Spleen (tissue), 11 donors: ENCODE results near the gene SLC29A3. TPM values are rescaled to one million over a fixed set of nuclear protein-coding genes. Genes with fewer than 3 reads are reported as not detected.

Source experiments
- DNase-seq: peaks from one replicate; pipeline ENCODE4 v3.0.0-alpha.2; 2020
- H3K27ac ChIP-seq, 8 donors: fragments of 200-600 bp; sonication (generic) in 7 of 8; 1 replicate in 4 of 8; 2 replicates in 4 of 8; pipeline versions ENCODE4 v1.5.0 to v1.8.0; 2016 to 2021; ENCODE audit warnings: inconsistent platforms in 4 of 8, mild to moderate bottlenecking in 4 of 8, moderate library complexity in 1 of 8
- H3K27me3 ChIP-seq, 7 donors: fragments of 200-600 bp; sonication (generic) in 6 of 7; replicated peaks in 1 of 7; 1 replicate in 4 of 7; 2 replicates in 3 of 7; pipeline versions ENCODE4 v1.5.0 to v1.8.0; 2016 to 2021; ENCODE audit warnings: inconsistent platforms in 3 of 7, mild to moderate bottlenecking in 1 of 7
- H3K36me3 ChIP-seq, 6 donors: fragments of 200-600 bp; sonication (generic) in 5 of 6; 1 replicate in 4 of 6; 2 replicates in 2 of 6; pipeline versions ENCODE4 v1.5.0 to v1.8.0; 2016 to 2021; ENCODE audit warnings: inconsistent platforms in 2 of 6
- H3K4me1 ChIP-seq, 6 donors: fragments of 200-600 bp; sonication (generic) in 5 of 6; 1 replicate in 3 of 6; 2 replicates in 3 of 6; pipeline versions ENCODE4 v1.5.0 to v1.8.0; 2016 to 2021; ENCODE audit warnings: inconsistent platforms in 3 of 6
- H3K4me3 ChIP-seq, 8 donors: fragments of 200-600 bp; sonication (generic) in 7 of 8; 1 replicate in 4 of 8; 2 replicates in 4 of 8; pipeline versions ENCODE4 v1.5.0 to v1.8.0; 2016 to 2021; ENCODE audit warnings: inconsistent platforms in 4 of 8, mild to moderate bottlenecking in 4 of 8, moderate library complexity in 2 of 8
- H3K9me3 ChIP-seq, 8 donors: fragments of 200-600 bp; sonication (generic) in 7 of 8; 1 replicate in 4 of 8; 2 replicates in 4 of 8; pipeline versions ENCODE4 v1.5.0 to v1.8.0; 2016 to 2021; ENCODE audit warnings: inconsistent platforms in 4 of 8
- CTCF ChIP-seq, 11 experiments: fragments of 200-600 bp in 7 of 11; fragments of 450-650 bp in 4 of 11; sonication (generic) in 4 of 11; IDR thresholded peaks in 8 of 11; conservative IDR thresholded peaks in 3 of 11; 1 replicate in 7 of 11; 2 replicates in 4 of 11; pipeline versions ENCODE4 v1.4.0 to v1.8.0; 2016 to 2021; ENCODE audit warnings: antibody characterized with exemption in 11 of 11, inconsistent platforms in 4 of 11, mild to moderate bottlenecking in 1 of 11
- POLR2A ChIP-seq, 3 donors: fragments of 450-650 bp; IDR thresholded peaks; one replicate each; pipeline ENCODE4 v1.5.1; 2017; ENCODE audit warnings: antibody characterized with exemption in 3 of 3, mild to moderate bottlenecking in 1 of 3
- POLR2AphosphoS5 ChIP-seq, 3 donors: sonication (generic); formaldehyde crosslinking; IDR thresholded peaks; one replicate each; pipeline ENCODE4 v1.5.1; 2017; ENCODE audit warnings: antibody characterized with exemption in 3 of 3
- WGBS, 5 donors: extraction: QIAGEN DNeasy Blood & Tissue Kit in 3 of 5; methylation state at CpG; one replicate each; pipeline versions ENCODE4 v1.1.5 to v1.1.7; 2013 to 2018; 5-methylcytosine and 5-hydroxymethylcytosine counted together
- intact Hi-C: fragments of 100-400 bp; cut with DNase I; formaldehyde crosslinking; loops from one replicate; pipeline ENCODE4 v1.15.0; 2023; ENCODE audit warnings: low total_unique reads
- polyA plus RNA-seq, 3 donors: library from polyadenylated mRNA; stranded (reverse); fragments of 200-250 nt; gene quantifications; one replicate each; pipeline ENCODE4 v1.2.1, GENCODE V29; 2013
- total RNA-seq, 7 donors: library from RNA; depleted of rRNA in 3 of 7; stranded (reverse); fragments of >200 nt in 3 of 7; fragmentation: NEBNext Ultra II Directional in 4 of 7; extraction: Animal tissue kit (Norgen Biotek cat#: 25700) in 4 of 7; gene quantifications; one replicate each; pipeline versions ENCODE4 v1.1.0 to v1.2.1, GENCODE V29; 2016 to 2021
- donor health status: healthy with polysubstance abuse.
- donor health status: DM: no; HTN: no; CAD: no; lungs with moderate emphysema.
- donor health status: DM: no; HTN: no; CAD: no.
- donor health status: Bipolar disorder and iron deficiency.
- donor health status: healthy.
- donor health status: DM: no; HTN: no; CAD: no.
- donor health status: DM: yes; HTN: yes; CAD: no.

Gene SLC29A3
- total and polyA plus RNA-seq, 10 donors: 3.3 to 15.6 (median 7.7) TPM

GRCh38 chr10:71351087-71351486 lies 32.0 kb downstream of the SLC29A3 start:
- H3K27ac ChIP-seq: no peak overlapping the region
- peaks cover 0 to 57% (median under 1%) of the 10 kb centered on the region in 6 donors for H3K36me3 ChIP-seq
- H3K4me1 ChIP-seq: peaks cover 0 to 14% (median 0%) of the 10 kb centered on the region in 6 donors
- WGBS, 5 donors: 74 to 80% (median 80%) methylated on average over 5 to 6 of the region's 6 CpGs
- no peak for DNase-seq
- TF ChIP-seq CTCF (IDR thresholded peaks at IDR 0.05 in 8 of 11, conservative IDR thresholded peaks at IDR 0.05 in 3 of 11) (no peak), POLR2AphosphoS5 (IDR thresholded peaks at IDR 0.05) (no peak), POLR2A (IDR thresholded peaks at IDR 0.05) (no peak)
- no peaks in the 10 kb centered on the region for H3K9me3 ChIP-seq
- H3K27me3 ChIP-seq: no peaks in the 10 kb centered on the region
- intact Hi-C loops: no loop called here
- H3K4me3 ChIP-seq: no peak overlapping the region

- H3K4me1 ChIP-seq: peaks cover 0 to 14% (median 0%) of the 10 kb centered on the region in 6 donors
- H3K36me3 ChIP-seq: peaks cover 0 to 64% (median 7%) of the 10 kb centered on the region in 6 donors
- peak overlapping the region in 1 of 8 donors; percentile 4 for H3K27ac ChIP-seq
- H3K27me3 ChIP-seq: no peaks in the 10 kb centered on the region
- no peaks in the 10 kb centered on the region for H3K9me3 ChIP-seq
- no peak for TF ChIP-seq CTCF (IDR thresholded peaks at IDR 0.05 in 8 of 11, conservative IDR thresholded peaks at IDR 0.05 in 3 of 11)
- TF ChIP-seq POLR2AphosphoS5 (IDR thresholded peaks at IDR 0.05): no peak
- no peak for TF ChIP-seq POLR2A (IDR thresholded peaks at IDR 0.05)
- H3K4me3 ChIP-seq: no peak overlapping the region
- WGBS, 5 donors: 80 to 94% (median 87%) methylated on average over 12 to 14 of the region's 14 CpGs
- no peak for DNase-seq
- intact Hi-C loops: no loop called here
These were observed 32.7 kb downstream of the SLC29A3 start for GRCh38 chr10:71351628-71352319.

GRCh38 chr10:71353639-71354038 lies 34.6 kb downstream of the SLC29A3 start:
- intact Hi-C loops: no loop called here
- H3K36me3 ChIP-seq: peaks cover 0 to 82% (median 13%) of the 10 kb centered on the region in 6 donors
- TF ChIP-seq POLR2A (IDR thresholded peaks at IDR 0.05) (no peak), CTCF (IDR thresholded peaks at IDR 0.05 in 8 of 11, conservative IDR thresholded peaks at IDR 0.05 in 3 of 11) (no peak), POLR2AphosphoS5 (IDR thresholded peaks at IDR 0.05) (no peak)
- DNase-seq: no peak
- H3K27me3 ChIP-seq: no peaks in the 10 kb centered on the region
- no peak overlapping the region for H3K27ac ChIP-seq
- 70 to 81% (median 76%) methylated on average over 9 of the region's 9 CpGs for WGBS, 5 donors
- H3K9me3 ChIP-seq: no peaks in the 10 kb centered on the region
- H3K4me3 ChIP-seq: no peak overlapping the region
- H3K4me1 ChIP-seq: peaks cover 0 to 20% (median 4%) of the 10 kb centered on the region in 6 donors

- WGBS, 5 donors: 85 to 94% (median 92%) methylated on average over 5 to 7 of the region's 7 CpGs
- intact Hi-C loops: no loop called here
- H3K27ac ChIP-seq: no peak overlapping the region
- peaks cover 0 to 32% (median 4%) of the 10 kb centered on the region in 6 donors for H3K4me1 ChIP-seq
- peaks cover 0 to 87% (median 17%) of the 10 kb centered on the region in 6 donors for H3K36me3 ChIP-seq
- DNase-seq: no peak
- no peaks in the 10 kb centered on the region for H3K9me3 ChIP-seq
- no peak overlapping the region for H3K4me3 ChIP-seq
- no peaks in the 10 kb centered on the region for H3K27me3 ChIP-seq
- TF ChIP-seq POLR2AphosphoS5 (IDR thresholded peaks at IDR 0.05) (no peak), CTCF (IDR thresholded peaks at IDR 0.05 in 8 of 11, conservative IDR thresholded peaks at IDR 0.05 in 3 of 11) (no peak), POLR2A (IDR thresholded peaks at IDR 0.05) (no peak)
These were observed 35.7 kb downstream of the SLC29A3 start for GRCh38 chr10:71354776-71355175.
